ENCODE data around the gene SNX21.

DNA sequence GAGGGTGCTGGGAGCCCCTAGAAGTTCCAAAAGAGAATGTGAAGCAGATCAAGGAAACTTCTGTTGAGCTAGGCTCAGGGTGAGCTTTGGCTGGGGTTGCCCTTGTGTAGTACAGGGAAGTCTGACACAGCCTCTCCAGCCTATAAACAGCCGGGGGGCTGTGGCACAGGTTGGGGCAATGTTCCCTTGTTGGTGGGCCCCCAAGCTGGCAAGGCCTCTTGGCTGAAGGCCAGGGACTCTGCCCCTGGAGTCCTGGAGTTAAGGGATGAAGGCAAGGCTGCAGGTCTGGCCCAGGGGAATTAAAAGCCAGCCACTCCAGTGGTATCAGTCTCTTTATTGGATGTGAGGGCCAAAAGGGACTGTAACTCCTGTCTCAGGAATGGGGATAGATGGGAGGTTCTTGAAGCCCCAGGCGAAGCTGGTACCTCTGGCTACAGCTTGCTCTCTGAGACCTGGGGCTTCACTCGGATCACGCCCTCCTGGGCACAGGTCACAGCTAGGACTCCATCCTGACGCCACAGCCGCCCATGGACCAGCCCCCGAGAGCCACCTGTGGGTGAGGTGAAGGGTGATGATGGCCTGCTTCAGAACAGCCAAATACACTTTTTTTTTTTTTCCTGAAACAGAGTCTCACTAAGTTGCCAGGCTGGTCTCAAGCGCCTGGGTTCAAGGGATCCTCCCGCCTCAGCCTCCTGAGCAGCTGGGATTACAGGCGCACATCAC is 8.0 kb downstream of the SNX21 start:
- no peak for TF ChIP-seq ZNF146 (CRISPR knock-in tag; IDR thresholded peaks at IDR 0.05; ENCODE audit: unreplicated experiment)
- TF ChIP-seq JUND (IDR thresholded peaks at IDR 0.05; ENCODE audit: borderline replicate concordance, low read depth, low read length), result no peak
- TF ChIP-seq JUND (tag; IDR thresholded peaks at IDR 0.05; ENCODE audit: borderline replicate concordance, low read depth, low read length), result no peak
- TF ChIP-seq TOE1 (IDR thresholded peaks at IDR 0.05; ENCODE audit: borderline replicate concordance), result no peak
- TF ChIP-seq TOE1 (CRISPR knock-in tag; IDR thresholded peaks at IDR 0.05; ENCODE audit: borderline replicate concordance, low read depth), result no peak
- no peak for TF ChIP-seq SIX5 (IDR thresholded peaks at IDR 0.05; ENCODE audit: borderline replicate concordance in 1 of 2, insufficient read depth in 1 of 2, low read depth in 1 of 2, low read length in 2 of 2)
- TF ChIP-seq POLR2A (conservative IDR thresholded peaks at IDR 0.05), result no peak
